Ovary (tissue), 3 donors: ENCODE data around the gene MYL5.

Experiments
- CTCF ChIP-seq, 3 donors: fragments of 450-650 bp in 2 of 3; fragments of 200-600 bp in 1 of 3; IDR thresholded peaks; one replicate each; pipeline versions ENCODE4 v1.5.1 to v1.8.0; 2016 to 2022; ENCODE audit warnings: antibody characterized with exemption in 3 of 3, mild to moderate bottlenecking in 1 of 3
- POLR2A ChIP-seq: fragments of 450-650 bp; IDR thresholded peaks from one replicate; pipeline ENCODE4 v1.6.1; 2017; ENCODE audit warnings: antibody characterized with exemption, mild to moderate bottlenecking, moderate library complexity
- donor health status: DM: no; HTN: no; CAD: no.

GRCh38 chr4:656436-657337 lies 17.7 kb upstream of the MYL5 start:
- no peak for TF ChIP-seq CTCF (IDR thresholded peaks at IDR 0.05)
- no peak for TF ChIP-seq POLR2A
